ENCODE measurements around the gene PER3.

PER3 gene

DNA sequence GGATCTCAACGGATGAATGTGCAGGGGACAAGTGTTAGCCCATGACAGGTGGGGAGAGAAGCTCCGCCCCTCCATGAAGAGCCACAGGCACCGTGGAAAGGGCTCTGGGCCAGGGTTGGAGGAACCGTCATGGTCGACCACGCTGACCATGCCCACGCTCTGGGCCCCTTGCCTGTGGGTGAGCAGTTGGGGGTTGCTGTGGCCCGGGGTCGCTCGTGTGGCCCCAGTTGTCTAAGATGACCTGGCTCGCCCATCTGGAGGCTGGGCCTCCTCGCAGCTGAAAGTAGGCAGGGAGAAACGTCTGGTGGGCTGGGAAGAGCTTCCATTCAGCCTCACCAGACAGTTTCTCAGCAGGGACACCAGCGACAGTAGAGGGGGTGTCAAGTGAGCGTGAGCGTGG is 81.9 kb downstream of the PER3 start:
- no peak overlapping the region for H3K9ac ChIP-seq (ENCODE audit: low read length)
- H3K4me3 ChIP-seq (ENCODE audit: low read length): no peak overlapping the region
- H3K4me1 ChIP-seq (ENCODE audit: low read length): no peaks in the 10 kb centered on the region
- peaks cover 73% of the 10 kb centered on the region for H3K27me3 ChIP-seq (replicated peaks; ENCODE audit: insufficient read depth, low read length)
- no peak overlapping the region for H3K27ac ChIP-seq (ENCODE audit: low read length)
- TF ChIP-seq, protein P1, sequence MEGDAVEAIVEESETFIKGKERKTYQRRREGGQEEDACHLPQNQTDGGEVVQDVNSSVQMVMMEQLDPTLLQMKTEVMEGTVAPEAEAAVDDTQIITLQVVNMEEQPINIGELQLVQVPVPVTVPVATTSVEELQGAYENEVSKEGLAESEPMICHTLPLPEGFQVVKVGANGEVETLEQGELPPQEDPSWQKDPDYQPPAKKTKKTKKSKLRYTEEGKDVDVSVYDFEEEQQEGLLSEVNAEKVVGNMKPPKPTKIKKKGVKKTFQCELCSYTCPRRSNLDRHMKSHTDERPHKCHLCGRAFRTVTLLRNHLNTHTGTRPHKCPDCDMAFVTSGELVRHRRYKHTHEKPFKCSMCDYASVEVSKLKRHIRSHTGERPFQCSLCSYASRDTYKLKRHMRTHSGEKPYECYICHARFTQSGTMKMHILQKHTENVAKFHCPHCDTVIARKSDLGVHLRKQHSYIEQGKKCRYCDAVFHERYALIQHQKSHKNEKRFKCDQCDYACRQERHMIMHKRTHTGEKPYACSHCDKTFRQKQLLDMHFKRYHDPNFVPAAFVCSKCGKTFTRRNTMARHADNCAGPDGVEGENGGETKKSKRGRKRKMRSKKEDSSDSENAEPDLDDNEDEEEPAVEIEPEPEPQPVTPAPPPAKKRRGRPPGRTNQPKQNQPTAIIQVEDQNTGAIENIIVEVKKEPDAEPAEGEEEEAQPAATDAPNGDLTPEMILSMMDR (IDR thresholded peaks at IDR 0.05; ENCODE audit: low read length): no peak
- no peaks in the 10 kb centered on the region for H4K20me1 ChIP-seq (ENCODE audit: insufficient read depth, low read length)
- H3F3A ChIP-seq (ENCODE audit: insufficient read depth, low read length): no peaks in the 10 kb centered on the region
- H3K79me2 ChIP-seq (ENCODE audit: low read length): no peaks in the 10 kb centered on the region
- no peak overlapping the region for H3K4me2 ChIP-seq (ENCODE audit: low read depth, low read length)
- H3K9me2 ChIP-seq (replicated peaks; ENCODE audit: insufficient read depth, low read length): no peaks in the 10 kb centered on the region
- no peak for DNase-seq
- no peaks in the 10 kb centered on the region for H3K36me3 ChIP-seq (replicated peaks; ENCODE audit: insufficient read depth, low read length)
- no peak overlapping the region for H2AFZ ChIP-seq (ENCODE audit: low read length)
- H3K9me3 ChIP-seq (replicated peaks; ENCODE audit: insufficient read depth, low read length): no peaks in the 10 kb centered on the region

DNA sequence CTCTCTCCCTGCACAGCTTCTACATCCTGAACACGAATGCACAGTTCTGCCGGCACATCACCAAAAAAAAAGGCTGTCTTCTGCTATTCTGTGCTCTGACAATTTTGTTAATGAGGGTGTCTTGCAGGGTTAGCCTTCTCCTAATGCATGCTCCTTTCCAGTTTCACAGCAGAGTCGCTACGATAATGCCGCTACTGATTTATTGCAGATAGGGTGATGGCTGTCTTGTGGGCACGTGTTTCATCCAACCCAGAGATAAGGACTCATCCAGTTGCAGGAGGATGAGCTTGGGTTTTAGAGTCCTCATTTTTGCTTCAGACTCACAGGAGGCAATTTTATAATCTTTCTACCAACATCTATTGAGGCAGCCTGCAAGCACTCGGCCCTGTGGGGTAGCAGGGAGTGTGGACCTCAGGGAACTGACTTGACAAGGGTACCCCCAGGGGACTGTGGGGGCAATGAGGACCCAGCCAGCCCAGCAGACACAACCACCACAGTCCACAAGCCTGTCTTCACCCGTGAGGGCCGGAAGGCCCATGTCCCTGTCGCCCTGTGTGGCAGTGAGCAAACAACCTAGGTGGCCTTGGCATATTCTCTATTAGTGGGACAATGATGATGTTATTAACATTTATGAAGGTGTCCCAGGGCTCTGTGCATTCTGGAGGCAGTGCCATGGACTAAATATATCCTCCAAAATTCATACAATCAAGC is 84.1 kb downstream of the PER3 start:
- Histone ChIP-seq H3K4me3 (ENCODE audit: low read length) (no peak overlapping the region), H4K20me1 (ENCODE audit: insufficient read depth, low read length) (no peaks in the 10 kb centered on the region), H3K9me2 (replicated peaks; ENCODE audit: insufficient read depth, low read length) (no peaks in the 10 kb centered on the region), H3K4me2 (ENCODE audit: low read depth, low read length) (no peak overlapping the region), H3K27me3 (replicated peaks; ENCODE audit: insufficient read depth, low read length) (peaks cover 83% of the 10 kb centered on the region), H3K9me3 (replicated peaks; ENCODE audit: insufficient read depth, low read length) (no peaks in the 10 kb centered on the region), H2AFZ (ENCODE audit: low read length) (no peak overlapping the region), H3K79me2 (ENCODE audit: low read length) (no peaks in the 10 kb centered on the region), H3K27ac (ENCODE audit: low read length) (no peak overlapping the region), H3K9ac (ENCODE audit: low read length) (no peak overlapping the region), H3K4me1 (ENCODE audit: low read length) (no peaks in the 10 kb centered on the region), H3F3A (ENCODE audit: insufficient read depth, low read length) (no peaks in the 10 kb centered on the region), H3K36me3 (replicated peaks; ENCODE audit: insufficient read depth, low read length) (no peaks in the 10 kb centered on the region)
- no peak for TF ChIP-seq EZH2phosphoT487 (IDR thresholded peaks at IDR 0.05; ENCODE audit: low read length)
- TF ChIP-seq, protein P1 (IDR thresholded peaks at IDR 0.05; ENCODE audit: low read length): no peak
- no peak for TF ChIP-seq EZH2 (optimal IDR thresholded peaks at IDR 0.05; ENCODE audit: low read depth, low read length)
- no peak for DNase-seq

DNA sequence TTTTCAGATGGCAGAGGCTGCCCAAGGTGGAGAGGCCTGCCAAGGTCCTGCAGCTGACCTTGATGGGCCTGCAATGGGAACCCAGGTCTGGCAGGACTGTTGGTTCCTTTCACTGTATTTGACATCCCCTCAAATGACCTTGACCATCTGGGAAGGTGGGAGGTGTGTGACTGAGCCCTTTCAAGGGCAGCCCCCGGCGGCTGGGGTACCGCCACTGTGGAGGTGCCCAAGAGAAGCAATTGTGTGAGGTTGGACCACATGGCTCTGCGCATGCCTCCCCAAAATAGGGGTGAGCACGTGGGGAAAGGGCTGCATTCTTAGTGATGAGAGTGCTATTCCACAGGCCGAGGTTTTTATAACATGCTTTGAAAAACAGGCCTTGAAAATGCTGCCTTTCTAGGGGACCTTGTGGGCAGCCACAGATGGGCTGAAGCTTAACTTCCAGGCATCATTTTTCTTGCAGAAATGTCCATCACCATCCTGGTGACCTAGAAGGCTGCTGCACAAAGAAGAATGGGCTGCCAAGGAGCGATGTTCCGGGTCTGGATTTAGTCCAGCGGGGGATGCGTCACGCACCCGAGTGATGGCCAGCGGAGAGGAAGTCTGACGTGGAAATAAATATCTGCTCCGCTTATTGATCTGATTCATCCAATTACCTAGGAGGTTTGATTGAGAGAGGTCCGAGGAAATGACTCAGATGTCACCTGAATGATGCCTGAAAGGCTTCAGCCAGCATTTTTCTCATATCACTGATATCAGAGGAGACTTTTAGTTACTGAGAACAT is 85.2 kb downstream of the PER3 start:
- H3K79me2 ChIP-seq (ENCODE audit: low read length): no peaks in the 10 kb centered on the region

More for the DNA sequence above, 85.2 kb downstream of the PER3 start:
- Histone ChIP-seq H3K9me3 (replicated peaks; ENCODE audit: insufficient read depth, low read length) (no peaks in the 10 kb centered on the region), H3K4me1 (ENCODE audit: low read length) (no peaks in the 10 kb centered on the region), H2AFZ (ENCODE audit: low read length) (no peak overlapping the region), H3K4me3 (ENCODE audit: low read length) (no peak overlapping the region), H3K27me3 (replicated peaks; ENCODE audit: insufficient read depth, low read length) (peaks cover 83% of the 10 kb centered on the region), H3K27ac (ENCODE audit: low read length) (no peak overlapping the region), H3K9ac (ENCODE audit: low read length) (no peak overlapping the region), H3F3A (ENCODE audit: insufficient read depth, low read length) (no peaks in the 10 kb centered on the region), H3K36me3 (replicated peaks; ENCODE audit: insufficient read depth, low read length) (no peaks in the 10 kb centered on the region), H3K4me2 (ENCODE audit: low read depth, low read length) (no peak overlapping the region), H4K20me1 (ENCODE audit: insufficient read depth, low read length) (no peaks in the 10 kb centered on the region), H3K9me2 (replicated peaks; ENCODE audit: insufficient read depth, low read length) (no peaks in the 10 kb centered on the region)
- TF ChIP-seq EZH2 (optimal IDR thresholded peaks at IDR 0.05; ENCODE audit: low read depth, low read length) (no peak), EZH2phosphoT487 (IDR thresholded peaks at IDR 0.05; ENCODE audit: low read length) (no peak)
- TF ChIP-seq, protein P1 (IDR thresholded peaks at IDR 0.05; ENCODE audit: low read length): no peak
- DNase-seq: no peak

Data from MM.1S (cell line).